ENCODE measurements around the gene DAAM2. TPM values are rescaled to one million over a fixed set of nuclear protein-coding genes. Genes with fewer than 3 reads are reported as not detected.

DAAM2 gene
- total RNA-seq (2014; rRNA removed; shearing (Covaris generic)) = 7.0 and 8.3 TPM in 2 replicates

DNA sequence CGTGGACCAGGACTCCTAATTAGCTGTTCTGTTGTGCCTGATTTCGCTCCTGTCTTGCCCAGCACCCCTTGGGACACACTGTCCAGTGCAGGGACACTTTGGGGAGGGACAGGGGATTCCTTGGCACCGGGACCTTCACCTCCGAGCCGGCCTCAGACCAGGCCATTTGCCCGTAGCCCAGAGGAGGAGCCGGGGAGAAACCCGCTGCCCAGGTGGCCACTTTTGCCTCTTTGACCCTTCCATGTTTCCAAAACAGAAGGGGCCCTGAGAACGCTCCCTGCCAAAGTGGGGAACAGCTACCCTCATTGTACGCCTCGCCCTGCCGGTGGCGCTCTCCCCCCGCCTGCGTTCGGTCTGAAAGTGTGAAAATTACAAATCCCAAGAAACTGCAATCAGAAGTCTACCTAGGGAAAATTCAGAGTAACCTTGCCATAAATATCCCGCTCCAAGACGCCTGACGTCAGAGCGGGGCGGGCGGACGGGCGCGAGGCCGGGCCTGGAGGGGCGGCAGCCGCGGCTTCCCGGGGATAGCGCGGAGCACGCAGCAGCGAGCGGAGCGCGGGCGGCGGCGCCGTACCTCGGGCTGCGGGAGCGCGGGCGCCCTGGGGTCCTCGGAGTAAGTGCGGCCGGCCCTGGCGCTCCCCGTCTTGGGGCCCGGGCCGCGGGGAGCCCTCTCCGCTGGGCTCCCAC is at the start of gene DAAM2:
TSS of gene DAAM2 (plus strand) at position 527 of the 690 bp plus-strand sequence. CDS start 63,927 bp downstream, outside the sequence.

GRCh38 chr6:39934131-39934757 is 142.1 kb downstream of the DAAM2 start, which contains the start of gene MOCS1:
Gene MOCS1 (minus strand): TSS chr6:39934462. CDS start chr6:39934417, 45 bp downstream.

Other genes starting within 250 kb of the DAAM2 start
- 2.5 and 2.7 TPM in 2 replicates for gene KIF6, start 67.0 kb upstream of the DAAM2 start, total RNA-seq (2014; rRNA removed; shearing (Covaris generic))
- 8.5 and 9.4 TPM in 2 replicates for gene MOCS1, start 142.1 kb downstream of the DAAM2 start, total RNA-seq (2014; rRNA removed; shearing (Covaris generic))

All from A375 (cell line).